T-helper 2 cell treated with Interferon-gamma antibody and Interleukin-4, amounts not matched to agents 5 μg/mL and 100 μg/mL, for 36 hours (primary cell): ENCODE data around the gene ELOVL3.
"Not testable (repeated sequence)": the region's sequence is repeated elsewhere in the genome, so short reads cannot be mapped to it uniquely, and the experiment has no call there.

Experiments used
- DNase-seq: peaks from one replicate; pipeline ENCODE4 v3.0.0; 2021; ENCODE audit warnings: low spot score
- H3K27ac Mint-ChIP-seq: one replicate; pipeline ENCODE4 v1.8.0; 2021; ENCODE audit warnings: mild to moderate bottlenecking, mixed read lengths
- H3K27me3 Mint-ChIP-seq: one replicate; pipeline ENCODE4 v1.8.0; 2021; ENCODE audit warnings: low read depth, mixed read lengths
- H3K36me3 Mint-ChIP-seq: one replicate; pipeline ENCODE4 v1.8.0; 2021; ENCODE audit warnings: low read depth, mixed read lengths
- H3K4me1 Mint-ChIP-seq: one replicate; pipeline ENCODE4 v1.8.0; 2021; ENCODE audit warnings: low read depth, mixed read lengths
- H3K4me3 Mint-ChIP-seq: one replicate; pipeline ENCODE4 v1.8.0; 2022; ENCODE audit warnings: mild to moderate bottlenecking, moderate library complexity, mixed read lengths
- H3K9me3 Mint-ChIP-seq: one replicate; pipeline ENCODE4 v1.8.0; 2021; ENCODE audit warnings: mixed read lengths

Gene ELOVL3

GRCh38 chr10:102252508-102252907 is 26.4 kb downstream of the ELOVL3 start:
- DNase-seq, H3K27ac Mint-ChIP-seq, H3K4me3 Mint-ChIP-seq, H3K9me3 Mint-ChIP-seq, H3K27me3 Mint-ChIP-seq, H3K4me1 Mint-ChIP-seq: not testable (repeated sequence)
- peaks cover 26% of the 10 kb centered on the region for H3K36me3 Mint-ChIP-seq

- Mint-ChIP-seq H3K9me3 (no peaks in the 10 kb centered on the region), H3K27me3 (no peaks in the 10 kb centered on the region), H3K4me1 (no peaks in the 10 kb centered on the region), H3K4me3 (no peak overlapping the region), H3K27ac (no peak overlapping the region), H3K36me3 (peaks cover 23% of the 10 kb centered on the region)
- no peak for DNase-seq
These were observed 28.3 kb downstream of the ELOVL3 start for GRCh38 chr10:102254426-102254825.

- H3K36me3 Mint-ChIP-seq = peaks cover 23% of the 10 kb centered on the region
- no peaks in the 10 kb centered on the region for H3K27me3 Mint-ChIP-seq
- H3K27ac Mint-ChIP-seq = no peak overlapping the region
- H3K4me1 Mint-ChIP-seq = no peaks in the 10 kb centered on the region
- no peak overlapping the region for H3K4me3 Mint-ChIP-seq
- no peak for DNase-seq
- no peaks in the 10 kb centered on the region for H3K9me3 Mint-ChIP-seq
These were observed 29.3 kb downstream of the ELOVL3 start for GRCh38 chr10:102255404-102255803.

- peaks cover 37% of the 10 kb centered on the region for H3K36me3 Mint-ChIP-seq
- H3K9me3 Mint-ChIP-seq = no peaks in the 10 kb centered on the region
- DNase-seq = no peak
- H3K4me3 Mint-ChIP-seq = no peak overlapping the region
- no peak overlapping the region for H3K27ac Mint-ChIP-seq
- no peaks in the 10 kb centered on the region for H3K27me3 Mint-ChIP-seq
- H3K4me1 Mint-ChIP-seq = peaks cover 8% of the 10 kb centered on the region
These were observed 35.1 kb downstream of the ELOVL3 start for GRCh38 chr10:102261196-102261595.

GRCh38 chr10:102261842-102262241 is 35.7 kb downstream of the ELOVL3 start:
- Mint-ChIP-seq H3K4me3 (no peak overlapping the region), H3K9me3 (no peaks in the 10 kb centered on the region), H3K4me1 (peaks cover 8% of the 10 kb centered on the region), H3K27ac (no peak overlapping the region), H3K36me3 (peaks cover 35% of the 10 kb centered on the region), H3K27me3 (no peaks in the 10 kb centered on the region)
- no peak for DNase-seq

GRCh38 chr10:102262744-102263370 is 36.8 kb downstream of the ELOVL3 start:
- no peak overlapping the region for H3K4me3 Mint-ChIP-seq
- H3K9me3 Mint-ChIP-seq = no peaks in the 10 kb centered on the region
- H3K4me1 Mint-ChIP-seq = peaks cover 9% of the 10 kb centered on the region
- no peaks in the 10 kb centered on the region for H3K27me3 Mint-ChIP-seq
- no peak for DNase-seq
- peaks cover 35% of the 10 kb centered on the region for H3K36me3 Mint-ChIP-seq
- H3K27ac Mint-ChIP-seq = no peak overlapping the region

- Mint-ChIP-seq H3K4me3 (no peak overlapping the region), H3K4me1 (peaks cover 19% of the 10 kb centered on the region), H3K9me3 (no peaks in the 10 kb centered on the region), H3K27me3 (no peaks in the 10 kb centered on the region), H3K36me3 (peaks cover 35% of the 10 kb centered on the region), H3K27ac (no peak overlapping the region)
- DNase-seq = no peak
These were observed 38.3 kb downstream of the ELOVL3 start for GRCh38 chr10:102264371-102264770.

- Mint-ChIP-seq H3K9me3 (no peaks in the 10 kb centered on the region), H3K4me1 (peaks cover 19% of the 10 kb centered on the region), H3K4me3 (no peak overlapping the region), H3K36me3 (peaks cover 23% of the 10 kb centered on the region), H3K27me3 (no peaks in the 10 kb centered on the region), H3K27ac (no peak overlapping the region)
- DNase-seq = no peak
These were observed 40.6 kb downstream of the ELOVL3 start for GRCh38 chr10:102266670-102267069.

GRCh38 chr10:102267748-102268147 is 41.6 kb downstream of the ELOVL3 start:
- DNase-seq = no peak
- peaks cover 16% of the 10 kb centered on the region for H3K36me3 Mint-ChIP-seq
- no peaks in the 10 kb centered on the region for H3K9me3 Mint-ChIP-seq
- no peaks in the 10 kb centered on the region for H3K27me3 Mint-ChIP-seq
- H3K27ac Mint-ChIP-seq = no peak overlapping the region
- H3K4me3 Mint-ChIP-seq = no peak overlapping the region
- peaks cover 21% of the 10 kb centered on the region for H3K4me1 Mint-ChIP-seq

GRCh38 chr10:102268375-102268888 is 42.3 kb downstream of the ELOVL3 start:
- Mint-ChIP-seq H3K9me3 (no peaks in the 10 kb centered on the region), H3K27ac (no peak overlapping the region), H3K4me1 (peaks cover 22% of the 10 kb centered on the region), H3K4me3 (no peak overlapping the region), H3K27me3 (no peaks in the 10 kb centered on the region), H3K36me3 (peaks cover 11% of the 10 kb centered on the region)
- DNase-seq = no peak

- Mint-ChIP-seq H3K9me3 (no peaks in the 10 kb centered on the region), H3K4me3 (no peak overlapping the region), H3K27ac (peak overlapping the region; percentile 63), H3K27me3 (no peaks in the 10 kb centered on the region), H3K36me3 (peaks cover 11% of the 10 kb centered on the region), H3K4me1 (peaks cover 23% of the 10 kb centered on the region)
- DNase-seq = no peak
These were observed 42.9 kb downstream of the ELOVL3 start for GRCh38 chr10:102269017-102269416.

GRCh38 chr10:102274062-102274461 is 48.0 kb downstream of the ELOVL3 start:
- no peak overlapping the region for H3K27ac Mint-ChIP-seq
- H3K4me3 Mint-ChIP-seq = no peak overlapping the region
- peaks cover 9% of the 10 kb centered on the region for H3K4me1 Mint-ChIP-seq
- no peaks in the 10 kb centered on the region for H3K9me3 Mint-ChIP-seq
- no peaks in the 10 kb centered on the region for H3K27me3 Mint-ChIP-seq
- peaks cover 10% of the 10 kb centered on the region for H3K36me3 Mint-ChIP-seq
- DNase-seq = no peak

GRCh38 chr10:102275343-102275742 is 49.2 kb downstream of the ELOVL3 start:
- Mint-ChIP-seq H3K4me1 (peaks cover 12% of the 10 kb centered on the region), H3K9me3 (no peaks in the 10 kb centered on the region), H3K36me3 (peaks cover 7% of the 10 kb centered on the region), H3K27ac (no peak overlapping the region), H3K27me3 (no peaks in the 10 kb centered on the region), H3K4me3 (no peak overlapping the region)
- DNase-seq = no peak

- no peaks in the 10 kb centered on the region for H3K9me3 Mint-ChIP-seq
- no peak overlapping the region for H3K4me3 Mint-ChIP-seq
- no peaks in the 10 kb centered on the region for H3K27me3 Mint-ChIP-seq
- DNase-seq = no peak
- H3K27ac Mint-ChIP-seq = no peak overlapping the region
- peaks cover 9% of the 10 kb centered on the region for H3K36me3 Mint-ChIP-seq
- peaks cover 31% of the 10 kb centered on the region for H3K4me1 Mint-ChIP-seq
These were observed 53.0 kb downstream of the ELOVL3 start for GRCh38 chr10:102279104-102279503.
